ENCODE results near the gene WNT2. TPM values are rescaled to one million over a fixed set of nuclear protein-coding genes. Genes with fewer than 3 reads are reported as not detected.

The WNT2 gene
- total and polyA plus RNA-seq, 10 of the 15 experiments (the other 5 are each of a cell fraction or from before 2014, with no cell fraction given): 0.07 to 0.34 (median 0.19) TPM

DNA sequence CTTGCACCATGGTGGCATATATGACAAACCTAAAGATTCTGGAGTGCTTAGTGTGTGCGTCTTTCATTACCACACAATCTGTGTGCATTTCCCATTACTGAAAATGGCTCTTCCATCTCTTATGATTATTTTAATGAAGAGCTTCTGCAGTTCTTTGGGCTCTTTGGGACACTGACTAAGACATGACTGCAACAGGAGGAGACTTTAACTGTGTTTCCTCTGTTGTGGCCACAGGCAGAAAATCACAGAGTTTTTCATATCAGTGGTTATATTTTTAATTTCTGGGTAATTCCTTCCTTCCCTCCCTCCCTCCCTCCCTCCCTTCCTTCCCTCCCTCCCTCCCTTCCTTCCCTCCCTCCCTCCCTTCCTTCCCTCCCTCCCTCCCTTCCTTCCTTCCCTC, 58.1 kb downstream of the WNT2 start (continued):
- TF ChIP-seq, protein P1, sequence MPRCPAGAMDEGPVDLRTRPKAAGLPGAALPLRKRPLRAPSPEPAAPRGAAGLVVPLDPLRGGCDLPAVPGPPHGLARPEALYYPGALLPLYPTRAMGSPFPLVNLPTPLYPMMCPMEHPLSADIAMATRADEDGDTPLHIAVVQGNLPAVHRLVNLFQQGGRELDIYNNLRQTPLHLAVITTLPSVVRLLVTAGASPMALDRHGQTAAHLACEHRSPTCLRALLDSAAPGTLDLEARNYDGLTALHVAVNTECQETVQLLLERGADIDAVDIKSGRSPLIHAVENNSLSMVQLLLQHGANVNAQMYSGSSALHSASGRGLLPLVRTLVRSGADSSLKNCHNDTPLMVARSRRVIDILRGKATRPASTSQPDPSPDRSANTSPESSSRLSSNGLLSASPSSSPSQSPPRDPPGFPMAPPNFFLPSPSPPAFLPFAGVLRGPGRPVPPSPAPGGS (IDR thresholded peaks at IDR 0.05; ENCODE audit: borderline replicate concordance, insufficient read depth, low read depth, low read length, poor library complexity, severe bottlenecking): no peak
- TF ChIP-seq SMAD1 (IDR thresholded peaks at IDR 0.05; ENCODE audit: low read depth, partially characterized antibody): no peak

DNA sequence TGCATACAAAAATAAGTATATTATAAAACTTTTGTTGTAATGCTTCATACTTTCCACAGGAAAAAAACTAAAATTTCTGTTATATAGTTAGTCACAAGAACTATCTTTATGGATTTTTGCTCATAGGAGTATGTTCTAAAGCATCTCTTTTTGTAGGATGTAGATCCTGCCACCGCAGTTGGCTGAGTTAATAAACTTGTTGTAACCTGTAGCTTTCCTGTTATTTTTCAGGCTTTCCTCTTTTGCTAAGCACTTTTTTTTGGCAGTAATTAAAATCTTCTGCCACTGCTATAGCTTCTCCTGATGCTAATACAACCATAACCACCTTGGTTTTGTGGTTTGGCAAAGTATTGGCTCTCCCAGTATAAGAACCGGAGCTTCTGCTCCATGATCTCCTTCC, 60.3 kb downstream of the WNT2 start:
- Histone ChIP-seq H4K20me1 (ENCODE audit: control insufficient read depth, insufficient read depth) (no peaks in the 10 kb centered on the region), H3K4me1 (ENCODE audit: control insufficient read depth, insufficient read depth, low read length) (no peaks in the 10 kb centered on the region), H3K9me3 (replicated peaks; ENCODE audit: control insufficient read depth, insufficient read depth, low read length) (no peaks in the 10 kb centered on the region; the same call in 2 of the 3 replicates), H3K4me3 (no peak overlapping the region), H3K27me3 (replicated peaks in 1 of 2; ENCODE audit: control insufficient read depth in 2 of 2, insufficient read depth in 2 of 2, low read length in 1 of 2) (no peaks in the 10 kb centered on the region), H3K79me2 (ENCODE audit: control insufficient read depth, insufficient read depth, low read length) (no peaks in the 10 kb centered on the region), H2AFZ (ENCODE audit: control insufficient read depth, low read depth, low read length) (no peak overlapping the region), H3K4me2 (ENCODE audit: control insufficient read depth, insufficient read depth) (no peak overlapping the region), H3K9ac (ENCODE audit: control insufficient read depth, insufficient read depth, low read length) (no peak overlapping the region), H3K27ac (ENCODE audit: control insufficient read depth, insufficient read depth) (no peak overlapping the region), H3K36me3 (ENCODE audit: control insufficient read depth in 2 of 2, insufficient read depth in 2 of 2, low read length in 1 of 2) (no peaks in the 10 kb centered on the region)
- intact Hi-C loops (cut with micrococcal nuclease; ENCODE audit: unreplicated experiment): no loop called here
- ATAC-seq (no peak), FAIRE-seq (no peak), DNase-seq (ENCODE audit: low read depth, low spot score) (no peak)
- ChIA-PET SMC1A (ENCODE audit: uncharacterized antibody, unreplicated experiment) (interaction anchor here (1.0 to 2.7 kb wide), 4 partner anchors 11 to 50 kb away, joined by 3 to 11 read pairs (median 4); no protein-coding TSS in a partner anchor), RAD21 (ENCODE audit: unreplicated experiment) (interaction anchor here (1.2 to 3.8 kb wide), 2 partner anchors 11 kb away, joined by 3 to 19 read pairs; no protein-coding TSS in a partner anchor), POLR2A (no interaction called here), CTCF (interaction anchor here (1.1 kb wide), 1 partner anchor 17 kb away, joined by 3 read pairs; no protein-coding TSS in a partner anchor)
- 94% methylated on average over 2 of the region's 2 CpGs for WGBS (ENCODE audit: insufficient coverage, insufficient replicate concordance, low lambda C conversion rate, missing lambda C conversion rate)
- in situ Hi-C loops (cut with MboI): no loop called here
- BruUV-seq (replicated peaks): no TSS peak
- TF ChIP-seq MTA3 (IDR thresholded peaks at IDR 0.05; ENCODE audit: borderline replicate concordance, low read length): no peak
- no peak for TF ChIP-seq FOXK2 (IDR thresholded peaks at IDR 0.05)
- TF ChIP-seq ZNF274 (IDR thresholded peaks at IDR 0.05; ENCODE audit: insufficient read depth, insufficient read length): no peak
- no peak for TF ChIP-seq NFYA (IDR thresholded peaks at IDR 0.05; ENCODE audit: borderline replicate concordance, low read depth, low read length)
- TF ChIP-seq SUZ12 (IDR thresholded peaks at IDR 0.05; ENCODE audit: unreplicated experiment): no peak
- no peak for TF ChIP-seq ATF7 (IDR thresholded peaks at IDR 0.05; ENCODE audit: low read depth)
- no peak for TF ChIP-seq TCF12 (IDR thresholded peaks at IDR 0.05; ENCODE audit: low read depth, low read length)
- TF ChIP-seq HDAC2 (IDR thresholded peaks at IDR 0.05): no peak
- TF ChIP-seq, protein P2, sequence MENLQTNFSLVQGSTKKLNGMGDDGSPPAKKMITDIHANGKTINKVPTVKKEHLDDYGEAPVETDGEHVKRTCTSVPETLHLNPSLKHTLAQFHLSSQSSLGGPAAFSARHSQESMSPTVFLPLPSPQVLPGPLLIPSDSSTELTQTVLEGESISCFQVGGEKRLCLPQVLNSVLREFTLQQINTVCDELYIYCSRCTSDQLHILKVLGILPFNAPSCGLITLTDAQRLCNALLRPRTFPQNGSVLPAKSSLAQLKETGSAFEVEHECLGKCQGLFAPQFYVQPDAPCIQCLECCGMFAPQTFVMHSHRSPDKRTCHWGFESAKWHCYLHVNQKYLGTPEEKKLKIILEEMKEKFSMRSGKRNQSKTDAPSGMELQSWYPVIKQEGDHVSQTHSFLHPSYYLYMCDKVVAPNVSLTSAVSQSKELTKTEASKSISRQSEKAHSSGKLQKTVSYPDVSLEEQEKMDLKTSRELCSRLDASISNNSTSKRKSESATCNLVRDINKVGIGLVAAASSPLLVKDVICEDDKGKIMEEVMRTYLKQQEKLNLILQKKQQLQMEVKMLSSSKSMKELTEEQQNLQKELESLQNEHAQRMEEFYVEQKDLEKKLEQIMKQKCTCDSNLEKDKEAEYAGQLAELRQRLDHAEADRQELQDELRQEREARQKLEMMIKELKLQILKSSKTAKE (IDR thresholded peaks at IDR 0.05; ENCODE audit: low read depth, poor library complexity, severe bottlenecking): no peak
- no peak for TF ChIP-seq POLR2AphosphoS2 (IDR thresholded peaks at IDR 0.05; ENCODE audit: low read depth, low read length)
- no peak for TF ChIP-seq MXI1 (IDR thresholded peaks at IDR 0.05; ENCODE audit: low read depth, low read length)
- TF ChIP-seq, protein P1 (IDR thresholded peaks at IDR 0.05; ENCODE audit: borderline replicate concordance, insufficient read depth, low read depth, low read length, poor library complexity, severe bottlenecking): no peak
- TF ChIP-seq, protein P3, sequence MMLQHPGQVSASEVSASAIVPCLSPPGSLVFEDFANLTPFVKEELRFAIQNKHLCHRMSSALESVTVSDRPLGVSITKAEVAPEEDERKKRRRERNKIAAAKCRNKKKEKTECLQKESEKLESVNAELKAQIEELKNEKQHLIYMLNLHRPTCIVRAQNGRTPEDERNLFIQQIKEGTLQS (IDR thresholded peaks at IDR 0.05; ENCODE audit: borderline replicate concordance, extremely low read depth, low read depth, low read length): no peak

Measured in GM12878 (cell line).